ENCODE results near the gene ME1.

DNA sequence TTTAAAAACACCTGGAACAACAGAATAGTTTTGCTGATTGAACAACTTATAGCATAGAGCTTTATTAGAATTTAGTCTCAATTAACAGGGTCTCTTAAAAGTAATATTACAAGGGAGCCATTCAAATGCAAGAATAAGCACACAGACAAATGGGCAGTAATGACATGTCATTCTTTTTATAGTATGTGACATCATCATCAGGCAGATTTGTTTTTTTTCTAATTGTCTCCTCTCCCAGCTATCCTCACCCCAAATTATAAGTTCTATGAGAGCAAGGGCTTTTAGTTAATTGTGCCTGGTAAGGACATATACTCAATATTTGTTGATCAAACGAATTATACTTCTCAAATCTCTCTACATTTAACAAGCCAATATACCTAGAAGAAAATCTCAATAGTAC, 248.7 kb downstream of the ME1 start:
- TF ChIP-seq POLR2A (IDR thresholded peaks at IDR 0.05; ENCODE audit: low read length) (no peak), SREBF2 (IDR thresholded peaks at IDR 0.05) (no peak), TP53 (CRISPR knock-in tag; IDR thresholded peaks at IDR 0.05) (no peak), REST (IDR thresholded peaks at IDR 0.05) (no peak)
- TF ChIP-seq, protein P1, sequence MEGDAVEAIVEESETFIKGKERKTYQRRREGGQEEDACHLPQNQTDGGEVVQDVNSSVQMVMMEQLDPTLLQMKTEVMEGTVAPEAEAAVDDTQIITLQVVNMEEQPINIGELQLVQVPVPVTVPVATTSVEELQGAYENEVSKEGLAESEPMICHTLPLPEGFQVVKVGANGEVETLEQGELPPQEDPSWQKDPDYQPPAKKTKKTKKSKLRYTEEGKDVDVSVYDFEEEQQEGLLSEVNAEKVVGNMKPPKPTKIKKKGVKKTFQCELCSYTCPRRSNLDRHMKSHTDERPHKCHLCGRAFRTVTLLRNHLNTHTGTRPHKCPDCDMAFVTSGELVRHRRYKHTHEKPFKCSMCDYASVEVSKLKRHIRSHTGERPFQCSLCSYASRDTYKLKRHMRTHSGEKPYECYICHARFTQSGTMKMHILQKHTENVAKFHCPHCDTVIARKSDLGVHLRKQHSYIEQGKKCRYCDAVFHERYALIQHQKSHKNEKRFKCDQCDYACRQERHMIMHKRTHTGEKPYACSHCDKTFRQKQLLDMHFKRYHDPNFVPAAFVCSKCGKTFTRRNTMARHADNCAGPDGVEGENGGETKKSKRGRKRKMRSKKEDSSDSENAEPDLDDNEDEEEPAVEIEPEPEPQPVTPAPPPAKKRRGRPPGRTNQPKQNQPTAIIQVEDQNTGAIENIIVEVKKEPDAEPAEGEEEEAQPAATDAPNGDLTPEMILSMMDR (IDR thresholded peaks at IDR 0.05): no peak
- TF ChIP-seq, protein P2, sequence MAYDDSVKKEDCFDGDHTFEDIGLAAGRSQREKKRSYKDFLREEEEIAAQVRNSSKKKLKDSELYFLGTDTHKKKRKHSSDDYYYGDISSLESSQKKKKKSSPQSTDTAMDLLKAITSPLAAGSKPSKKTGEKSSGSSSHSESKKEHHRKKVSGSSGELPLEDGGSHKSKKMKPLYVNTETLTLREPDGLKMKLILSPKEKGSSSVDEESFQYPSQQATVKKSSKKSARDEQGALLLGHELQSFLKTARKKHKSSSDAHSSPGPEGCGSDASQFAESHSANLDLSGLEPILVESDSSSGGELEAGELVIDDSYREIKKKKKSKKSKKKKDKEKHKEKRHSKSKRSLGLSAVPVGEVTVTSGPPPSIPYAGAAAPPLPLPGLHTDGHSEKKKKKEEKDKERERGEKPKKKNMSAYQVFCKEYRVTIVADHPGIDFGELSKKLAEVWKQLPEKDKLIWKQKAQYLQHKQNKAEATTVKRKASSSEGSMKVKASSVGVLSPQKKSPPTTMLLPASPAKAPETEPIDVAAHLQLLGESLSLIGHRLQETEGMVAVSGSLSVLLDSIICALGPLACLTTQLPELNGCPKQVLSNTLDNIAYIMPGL (CRISPR knock-in tag; IDR thresholded peaks at IDR 0.05; ENCODE audit: borderline replicate concordance): no peak
